H9 (cell line): ENCODE measurements around the gene TPGS2. TPM values are rescaled to one million over a fixed set of nuclear protein-coding genes. Genes with fewer than 3 reads are reported as not detected.

ENCODE experiments used
- DNase-seq: peaks from one replicate; pipeline ENCODE4 v3.0.0-alpha.2; 2017
- H2AFZ ChIP-seq: one replicate; pipeline ENCODE4 v1.6.1; 2013; ENCODE audit warnings: mild to moderate bottlenecking, low read length, control low read depth, moderate library complexity
- H2AK5ac ChIP-seq: 2 replicates; pipeline ENCODE4 v1.6.1; 2013; ENCODE audit warnings: low read length, control low read depth, mixed read lengths; ENCODE audit not compliant: insufficient read length
- H2BK120ac ChIP-seq: one replicate; pipeline ENCODE4 v1.6.1; 2013; ENCODE audit warnings: low read depth, mild to moderate bottlenecking, low read length, control low read depth, inconsistent platforms; ENCODE audit not compliant: poor library complexity, severe bottlenecking
- H2BK12ac ChIP-seq: 2 replicates; pipeline ENCODE4 v1.6.1; 2013; ENCODE audit warnings: low read length, control low read depth, mixed read lengths, low read depth; ENCODE audit not compliant: insufficient read length
- H2BK15ac ChIP-seq: 2 replicates; pipeline ENCODE4 v1.6.1; 2013; ENCODE audit warnings: low read depth, low read length, control low read depth
- H2BK20ac ChIP-seq: one replicate; pipeline ENCODE4 v1.6.1; 2013; ENCODE audit warnings: low read depth, mild to moderate bottlenecking, low read length, control low read depth, inconsistent platforms; ENCODE audit not compliant: poor library complexity, severe bottlenecking
- H2BK5ac ChIP-seq: 2 replicates; pipeline ENCODE4 v1.6.1; 2013; ENCODE audit warnings: low read length, control low read depth, mixed read lengths; ENCODE audit not compliant: insufficient read length
- H3K14ac ChIP-seq: 2 replicates; pipeline ENCODE4 v1.6.1; 2013; ENCODE audit warnings: low read length, control low read depth; ENCODE audit not compliant: insufficient read depth
- H3K18ac ChIP-seq: 2 replicates; pipeline ENCODE4 v1.6.1; 2013; ENCODE audit warnings: low read depth, mild to moderate bottlenecking, mixed read lengths, low read length, control low read depth; ENCODE audit not compliant: insufficient read length
- H3K23ac ChIP-seq: 2 replicates; pipeline ENCODE4 v1.6.1; 2013; ENCODE audit warnings: low read length, control low read depth, mixed read lengths, low read depth; ENCODE audit not compliant: insufficient read length
- H3K23me2 ChIP-seq: 2 replicates; pipeline ENCODE4 v1.6.1; 2013; ENCODE audit warnings: low read depth, mild to moderate bottlenecking, mixed read lengths, low read length, control low read depth; ENCODE audit not compliant: insufficient read length, poor library complexity, severe bottlenecking
- H3K27ac ChIP-seq: 2 replicates; pipeline ENCODE4 v1.5.1; 2013; ENCODE audit warnings: low read length, control low read depth, mixed read lengths, low read depth; ENCODE audit not compliant: insufficient read length
- H3K27me3 ChIP-seq: 2 replicates; pipeline ENCODE4 v1.6.1; 2013; ENCODE audit warnings: low read length, control low read depth, inconsistent platforms; ENCODE audit not compliant: insufficient read depth
- H3K4ac ChIP-seq: 2 replicates; pipeline ENCODE4 v1.6.1; 2013; ENCODE audit warnings: low read depth, mild to moderate bottlenecking, control low read depth, inconsistent platforms, low read length, moderate library complexity
- H3K4me1 ChIP-seq: 2 replicates; pipeline ENCODE4 v1.6.1; 2013; ENCODE audit warnings: low read length, control low read depth, inconsistent platforms; ENCODE audit not compliant: insufficient read depth
- H3K4me2 ChIP-seq: 2 replicates; pipeline ENCODE4 v1.6.1; 2013; ENCODE audit warnings: low read length, control low read depth, mixed read lengths; ENCODE audit not compliant: insufficient read length, insufficient read depth
- H3K56ac ChIP-seq: 2 replicates; pipeline ENCODE4 v1.6.1; 2013; ENCODE audit warnings: low read depth, mild to moderate bottlenecking, mixed read lengths, low read length, control low read depth; ENCODE audit not compliant: insufficient read length
- H3K79me1 ChIP-seq: 2 replicates; pipeline ENCODE4 v1.6.1; 2013; ENCODE audit warnings: low read depth, mild to moderate bottlenecking, moderate library complexity, low read length, control low read depth, inconsistent platforms; ENCODE audit not compliant: insufficient read depth, poor library complexity, severe bottlenecking
- H3K79me2 ChIP-seq: 2 replicates; pipeline ENCODE4 v1.6.1; 2013; ENCODE audit warnings: low read length, control low read depth, inconsistent platforms; ENCODE audit not compliant: insufficient read depth
- H3K9ac ChIP-seq: 2 replicates; pipeline ENCODE4 v1.6.1; 2013; ENCODE audit warnings: low read length, control low read depth, mixed read lengths; ENCODE audit not compliant: insufficient read length; ENCODE audit errors: extremely low read depth
- H3K9me3 ChIP-seq: one replicate; pipeline ENCODE4 v1.6.1; 2013; ENCODE audit warnings: low read depth, low read length, inconsistent platforms; ENCODE audit not compliant: control insufficient read depth
- H3T11ph ChIP-seq: one replicate; pipeline ENCODE4 v1.6.1; 2013; ENCODE audit warnings: mild to moderate bottlenecking, low read length, control low read depth, inconsistent platforms
- H4K20me1 ChIP-seq: one replicate; pipeline ENCODE4 v1.6.1; 2013; ENCODE audit not compliant: control insufficient read depth, insufficient read length, insufficient read depth
- H4K5ac ChIP-seq: 2 replicates; pipeline ENCODE4 v1.6.1; 2013; ENCODE audit warnings: low read depth, mild to moderate bottlenecking, mixed read lengths, low read length, control low read depth; ENCODE audit not compliant: insufficient read length
- H4K8ac ChIP-seq: replicated peaks from 2 replicates; pipeline ENCODE4 v1.6.1; 2013; ENCODE audit warnings: low read length, control low read depth, mixed read lengths, low read depth; ENCODE audit not compliant: insufficient read length
- H4K91ac ChIP-seq: 2 replicates; pipeline ENCODE4 v1.6.1; 2013; ENCODE audit warnings: low read depth, mild to moderate bottlenecking, moderate library complexity, mixed read lengths, low read length, control low read depth; ENCODE audit not compliant: insufficient read length
- H3K27ac Mint-ChIP-seq, 3 experiments: 2 replicates in 2 of 3; 3 replicates in 1 of 3; pipeline ENCODE4 v1.8.0; 2020 to 2021; ENCODE audit warnings: mixed read lengths in 3 of 3, mild to moderate bottlenecking in 1 of 3, moderate library complexity in 1 of 3
- H3K27me3 Mint-ChIP-seq: 2 replicates; pipeline ENCODE4 v1.8.0; 2021; ENCODE audit warnings: low read depth, mild to moderate bottlenecking, moderate library complexity, mixed read lengths
- H3K36me3 Mint-ChIP-seq, 3 experiments: 2 replicates in 2 of 3; 3 replicates in 1 of 3; pipeline ENCODE4 v1.8.0; 2020 to 2021; ENCODE audit warnings: low read depth in 3 of 3, mixed read lengths in 3 of 3; ENCODE audit not compliant: insufficient read depth in 1 of 3
- H3K4me1 Mint-ChIP-seq, 2 experiments: 2 replicates each; pipeline ENCODE4 v1.8.0; 2020; ENCODE audit warnings: mixed read lengths in 2 of 2
- H3K4me3 Mint-ChIP-seq, 2 experiments: 2 replicates in 1 of 2; 3 replicates in 1 of 2; pipeline ENCODE4 v1.8.0; 2020 to 2021; ENCODE audit warnings: mild to moderate bottlenecking in 2 of 2, mixed read lengths in 2 of 2, moderate library complexity in 1 of 2
- H3K9me3 Mint-ChIP-seq, 2 experiments: 2 replicates in 1 of 2; 3 replicates in 1 of 2; pipeline ENCODE4 v1.8.0; 2020; ENCODE audit warnings: mild to moderate bottlenecking in 2 of 2, mixed read lengths in 2 of 2, moderate library complexity in 1 of 2
- CTCF ChIP-seq: fragments of 200-600 bp; sonication (generic); conservative IDR thresholded peaks from 3 replicates; pipeline ENCODE4 v1.8.0; 2021; ENCODE audit warnings: antibody characterized with exemption, mild to moderate bottlenecking
- WGBS: extraction: QIAGEN DNeasy Blood & Tissue Kit; methylation state at CpG from one replicate; pipeline ENCODE4 v1.1.7; 2013; ENCODE audit warnings: missing lambda C conversion rate, low lambda C conversion rate, mixed read lengths; ENCODE audit not compliant: insufficient read length; ENCODE audit errors: extremely low coverage; 5-methylcytosine and 5-hydroxymethylcytosine counted together
- total RNA-seq: library from RNA; stranded (reverse); gene quantifications from 2 replicates; pipeline ENCODE4 v1.2.1, GENCODE V29; 2021

TPGS2 gene
- total RNA-seq, 1 experiment from 2014 or later = 147 TPM

GRCh38 chr18:36752929-36753865, 75.6 kb downstream of the TPGS2 start:
- Histone ChIP-seq H3T11ph (no peak overlapping the region), H2AFZ (no peak overlapping the region), H3K18ac (no peak overlapping the region), H4K8ac (no peak overlapping the region), H4K5ac (no peak overlapping the region), H3K4me2 (no peak overlapping the region), H2BK5ac (no peak overlapping the region), H3K9ac (no peak overlapping the region), H3K27ac (no peak overlapping the region), H3K79me2 (no peaks in the 10 kb centered on the region), H3K79me1 (no peaks in the 10 kb centered on the region), H3K4me1 (no peaks in the 10 kb centered on the region), H3K4ac (no peak overlapping the region), H3K56ac (no peak overlapping the region), H2BK120ac (no peak overlapping the region), H3K23ac (no peak overlapping the region), H3K9me3 (no peaks in the 10 kb centered on the region), H4K91ac (no peak overlapping the region), H2BK12ac (no peak overlapping the region), H4K20me1 (no peaks in the 10 kb centered on the region), H2BK15ac (no peak overlapping the region), H2BK20ac (no peak overlapping the region), H3K27me3 (no peaks in the 10 kb centered on the region), H3K23me2 (no peaks in the 10 kb centered on the region), H3K14ac (no peak overlapping the region), H2AK5ac (no peak overlapping the region)
- H3K36me3 Mint-ChIP-seq = peaks cover 0 to 4% (median 3%) of the 10 kb centered on the region in 3 experiments; a peak in 4 of 7 replicates
- no peaks in the 10 kb centered on the region; the same call in 1 of the 2 replicates for H3K27me3 Mint-ChIP-seq
- no peak for DNase-seq
- no peaks in the 10 kb centered on the region for H3K4me1 Mint-ChIP-seq
- H3K9me3 Mint-ChIP-seq = no peaks in the 10 kb centered on the region; a peak in 2 of 5 replicates
- no peak for TF ChIP-seq CTCF
- H3K4me3 Mint-ChIP-seq = no peak overlapping the region
- WGBS = no CpG with 5 or more reads among the region's 3 CpGs
- H3K27ac Mint-ChIP-seq = peak overlapping the region in 1 of 3 experiments; percentile 66; a peak in 1 of 7 replicates
